Measurements from ENCODE around the gene CAVIN2.
"Not testable (repeated sequence)": the region's sequence is repeated elsewhere in the genome, so short reads cannot be mapped to it uniquely, and the experiment has no call there.

The CAVIN2 gene

DNA sequence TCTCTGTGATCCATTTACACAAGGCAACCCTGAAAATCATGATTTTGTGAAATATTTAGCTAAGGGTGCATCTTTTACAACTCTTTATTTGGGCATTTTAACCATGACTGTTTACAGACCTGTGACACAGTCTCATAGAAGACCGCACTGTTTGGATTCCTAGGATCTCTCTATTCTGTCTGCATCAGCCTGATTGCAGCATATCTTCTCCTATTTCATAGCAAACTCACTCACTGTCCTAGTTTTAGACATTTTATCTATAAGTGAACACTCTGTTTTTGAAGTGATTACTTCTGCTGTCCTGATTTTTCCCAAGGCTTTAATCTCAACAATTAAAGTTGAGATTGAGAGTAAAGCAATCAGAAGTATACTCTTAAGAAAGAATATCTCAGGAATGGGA lies 56.2 kb downstream of the CAVIN2 start:
- Histone ChIP-seq H3K4me3 (ENCODE audit: low read depth, low read length) (no peak overlapping the region), H3K18ac (ENCODE audit: low read length) (no peak overlapping the region), H2AFZ (ENCODE audit: insufficient read depth, low read length, poor library complexity) (no peak overlapping the region), H3K79me1 (ENCODE audit: low read length) (no peaks in the 10 kb centered on the region), H3K14ac (ENCODE audit: low read length) (no peak overlapping the region), H3K27ac (ENCODE audit: low read depth, low read length) (no peak overlapping the region), H3K4me1 (ENCODE audit: control insufficient read depth in 1 of 2, insufficient read depth in 2 of 2, low read length in 2 of 2) (peaks cover 0 to 4% of the 10 kb centered on the region in 2 experiments), H2BK5ac (ENCODE audit: low read depth, low read length, poor library complexity) (no peak overlapping the region), H3K4ac (ENCODE audit: low read depth, low read length) (no peak overlapping the region), H3K36me3 (ENCODE audit: control insufficient read depth in 1 of 2, insufficient read depth in 2 of 2, low read length in 2 of 2) (no peaks in the 10 kb centered on the region), H3K79me2 (ENCODE audit: control insufficient read depth, insufficient read depth, low read length, poor library complexity) (no peaks in the 10 kb centered on the region), H4K91ac (ENCODE audit: low read depth, low read length) (no peak overlapping the region), H3K23ac (ENCODE audit: low read length) (no peak overlapping the region), H4K8ac (ENCODE audit: low read depth, low read length) (no peak overlapping the region), H4K12ac (ENCODE audit: low read depth, low read length) (no peak overlapping the region), H2BK120ac (ENCODE audit: insufficient read depth, low read length, poor library complexity) (no peak overlapping the region), H2AK5ac (ENCODE audit: low read length) (no peak overlapping the region), H2BK12ac (ENCODE audit: low read length) (no peak overlapping the region), H3K27me3 (ENCODE audit: insufficient read depth, low read length) (no peaks in the 10 kb centered on the region), H3K9ac (ENCODE audit: low read length) (no peak overlapping the region), H3K4me2 (ENCODE audit: low read length) (no peak overlapping the region), H3K9me3 (ENCODE audit: insufficient read depth, low read depth, low read length) (no peaks in the 10 kb centered on the region)
- DNase-seq, result peak; percentile 12 to 45
- WGBS (ENCODE audit: extremely low coverage, insufficient coverage, insufficient read length), result no CpG with 5 or more reads among the region's 1 CpG

DNA sequence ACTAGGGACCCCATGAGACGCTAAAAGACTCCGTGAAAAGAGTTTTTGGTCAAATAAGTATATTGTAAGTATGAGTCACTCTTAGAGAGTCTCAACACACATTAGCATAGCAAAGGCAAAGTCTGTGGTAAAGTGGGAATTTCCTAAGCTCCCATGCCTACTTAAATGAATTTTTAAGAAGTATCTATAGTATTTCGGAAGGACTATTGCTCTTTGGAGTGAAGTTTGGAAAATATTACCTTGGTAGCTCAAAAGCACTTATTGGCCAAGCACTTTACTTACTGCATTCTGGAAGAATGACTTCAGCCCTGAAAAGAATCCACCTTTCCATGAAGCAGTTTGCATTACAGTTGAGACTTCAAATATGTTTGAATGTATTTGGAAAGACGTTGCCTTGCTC lies 57.1 kb downstream of the CAVIN2 start:
- Histone ChIP-seq H2AFZ (ENCODE audit: insufficient read depth, low read length, poor library complexity) (no peak overlapping the region), H4K12ac (ENCODE audit: low read depth, low read length) (no peak overlapping the region)

DNA sequence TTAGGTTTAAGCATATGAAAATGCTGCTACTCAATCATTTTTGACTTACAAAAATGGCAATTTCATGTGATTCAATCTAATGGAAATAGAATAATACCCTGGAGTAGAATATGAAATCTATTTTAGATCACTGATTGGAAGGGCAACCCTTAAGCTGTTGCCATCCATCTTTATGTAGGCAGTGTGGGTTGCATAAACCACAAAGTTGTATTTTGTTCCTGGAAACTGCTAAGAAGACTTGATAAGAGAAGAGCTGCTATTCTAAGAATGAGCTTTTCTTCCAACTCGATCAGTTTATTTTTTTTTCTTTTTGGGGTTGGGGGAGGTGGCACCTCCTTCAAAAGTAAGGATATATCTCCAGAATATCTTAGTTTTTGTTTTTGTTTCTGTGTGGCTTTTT lies 60.2 kb downstream of the CAVIN2 start:
- Histone ChIP-seq H3K9me3 (ENCODE audit: insufficient read depth, low read depth, low read length) (no peaks in the 10 kb centered on the region), H4K8ac (ENCODE audit: low read depth, low read length) (no peak overlapping the region), H3K27ac (ENCODE audit: low read depth, low read length) (no peak overlapping the region)

More for the DNA sequence above, 57.1 kb downstream of the CAVIN2 start:
- no peak overlapping the region for H3K27ac ChIP-seq (ENCODE audit: low read depth, low read length)
- H2BK120ac ChIP-seq (ENCODE audit: insufficient read depth, low read length, poor library complexity), result no peak overlapping the region
- no peak overlapping the region for H3K4me3 ChIP-seq (ENCODE audit: low read depth, low read length)
- no peak overlapping the region for H3K23ac ChIP-seq (ENCODE audit: low read length)
- H2BK5ac ChIP-seq (ENCODE audit: low read depth, low read length, poor library complexity), result no peak overlapping the region
- H3K79me1 ChIP-seq (ENCODE audit: low read length), result no peaks in the 10 kb centered on the region
- H4K91ac ChIP-seq (ENCODE audit: low read depth, low read length), result no peak overlapping the region
- H3K9me3 ChIP-seq (ENCODE audit: insufficient read depth, low read depth, low read length), result no peaks in the 10 kb centered on the region
- H3K4me1 ChIP-seq (ENCODE audit: control insufficient read depth in 1 of 2, insufficient read depth in 2 of 2, low read length in 2 of 2), result peaks cover 0 to 4% of the 10 kb centered on the region in 2 experiments
- no peaks in the 10 kb centered on the region for H3K27me3 ChIP-seq (ENCODE audit: insufficient read depth, low read length)
- no peaks in the 10 kb centered on the region for H3K36me3 ChIP-seq (ENCODE audit: control insufficient read depth in 1 of 2, insufficient read depth in 2 of 2, low read length in 2 of 2)
- H3K14ac ChIP-seq (ENCODE audit: low read length), result no peak overlapping the region
- no peak overlapping the region for H3K18ac ChIP-seq (ENCODE audit: low read length)
- no peak overlapping the region for H2BK12ac ChIP-seq (ENCODE audit: low read length)
- H4K8ac ChIP-seq (ENCODE audit: low read depth, low read length), result no peak overlapping the region
- H3K79me2 ChIP-seq (ENCODE audit: control insufficient read depth, insufficient read depth, low read length, poor library complexity), result no peaks in the 10 kb centered on the region
- H3K4me2 ChIP-seq (ENCODE audit: low read length), result no peak overlapping the region
- no peak overlapping the region for H2AK5ac ChIP-seq (ENCODE audit: low read length)
- no peak overlapping the region for H3K9ac ChIP-seq (ENCODE audit: low read length)
- no peak overlapping the region for H3K4ac ChIP-seq (ENCODE audit: low read depth, low read length)
- DNase-seq, result peak; percentile 38 to 88
- no CpG with 5 or more reads among the region's 4 CpGs for WGBS (ENCODE audit: extremely low coverage, insufficient coverage, insufficient read length)

DNA sequence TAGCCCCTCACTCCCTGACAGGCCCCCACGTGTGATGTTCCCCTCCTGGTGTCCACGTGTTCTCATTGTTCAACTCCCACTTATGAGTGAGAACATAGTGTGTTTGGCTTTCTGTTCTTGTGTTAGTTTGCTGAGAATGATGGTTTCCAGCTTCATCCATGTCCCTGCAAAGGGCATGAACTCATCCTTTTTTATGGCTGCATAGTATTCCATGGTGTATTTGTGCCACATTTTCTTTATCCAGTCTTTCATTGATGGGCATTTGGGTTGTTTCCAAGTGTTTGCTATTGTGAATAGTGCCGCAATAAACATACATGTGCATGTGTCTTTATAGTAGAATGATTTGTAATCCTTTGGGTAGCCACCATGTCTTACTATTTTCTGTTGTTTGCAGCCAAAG lies 61.2 kb downstream of the CAVIN2 start:
- not testable (repeated sequence) for H3K18ac ChIP-seq (ENCODE audit: low read length); H3K27me3 ChIP-seq (ENCODE audit: insufficient read depth, low read length); H4K12ac ChIP-seq (ENCODE audit: low read depth, low read length); H3K4me2 ChIP-seq (ENCODE audit: low read length); H3K14ac ChIP-seq (ENCODE audit: low read length); H3K36me3 ChIP-seq (ENCODE audit: control insufficient read depth in 1 of 2, insufficient read depth in 2 of 2, low read length in 2 of 2); H2BK5ac ChIP-seq (ENCODE audit: low read depth, low read length, poor library complexity); H3K4me1 ChIP-seq (ENCODE audit: control insufficient read depth in 1 of 2, insufficient read depth in 2 of 2, low read length in 2 of 2); H2BK120ac ChIP-seq (ENCODE audit: insufficient read depth, low read length, poor library complexity); H3K4ac ChIP-seq (ENCODE audit: low read depth, low read length); H4K8ac ChIP-seq (ENCODE audit: low read depth, low read length); H3K4me3 ChIP-seq (ENCODE audit: low read depth, low read length); H3K79me2 ChIP-seq (ENCODE audit: control insufficient read depth, insufficient read depth, low read length, poor library complexity); H3K23ac ChIP-seq (ENCODE audit: low read length); H3K9me3 ChIP-seq (ENCODE audit: insufficient read depth, low read depth, low read length); H2AFZ ChIP-seq (ENCODE audit: insufficient read depth, low read length, poor library complexity); H3K79me1 ChIP-seq (ENCODE audit: low read length); DNase-seq; H3K27ac ChIP-seq (ENCODE audit: low read depth, low read length); H4K91ac ChIP-seq (ENCODE audit: low read depth, low read length); H2AK5ac ChIP-seq (ENCODE audit: low read length); H3K9ac ChIP-seq (ENCODE audit: low read length); H2BK12ac ChIP-seq (ENCODE audit: low read length)
- no CpG with 5 or more reads among the region's 3 CpGs for WGBS (ENCODE audit: extremely low coverage, insufficient coverage, insufficient read length)

More for the DNA sequence above, 60.2 kb downstream of the CAVIN2 start:
- Histone ChIP-seq H3K27me3 (ENCODE audit: insufficient read depth, low read length) (no peaks in the 10 kb centered on the region), H3K36me3 (ENCODE audit: control insufficient read depth in 1 of 2, insufficient read depth in 2 of 2, low read length in 2 of 2) (no peaks in the 10 kb centered on the region), H3K79me1 (ENCODE audit: low read length) (no peaks in the 10 kb centered on the region), H2AK5ac (ENCODE audit: low read length) (no peak overlapping the region), H3K79me2 (ENCODE audit: control insufficient read depth, insufficient read depth, low read length, poor library complexity) (no peaks in the 10 kb centered on the region), H3K4me1 (ENCODE audit: control insufficient read depth in 1 of 2, insufficient read depth in 2 of 2, low read length in 2 of 2) (peaks cover 0 to 2% of the 10 kb centered on the region in 2 experiments), H2BK12ac (ENCODE audit: low read length) (no peak overlapping the region), H3K23ac (ENCODE audit: low read length) (no peak overlapping the region), H3K4ac (ENCODE audit: low read depth, low read length) (no peak overlapping the region), H3K9ac (ENCODE audit: low read length) (no peak overlapping the region), H3K14ac (ENCODE audit: low read length) (no peak overlapping the region), H2AFZ (ENCODE audit: insufficient read depth, low read length, poor library complexity) (no peak overlapping the region), H3K18ac (ENCODE audit: low read length) (no peak overlapping the region), H2BK120ac (ENCODE audit: insufficient read depth, low read length, poor library complexity) (no peak overlapping the region), H4K12ac (ENCODE audit: low read depth, low read length) (no peak overlapping the region), H3K4me2 (ENCODE audit: low read length) (no peak overlapping the region), H4K91ac (ENCODE audit: low read depth, low read length) (no peak overlapping the region), H2BK5ac (ENCODE audit: low read depth, low read length, poor library complexity) (no peak overlapping the region), H3K4me3 (ENCODE audit: low read depth, low read length) (no peak overlapping the region)
- WGBS (ENCODE audit: extremely low coverage, insufficient coverage, insufficient read length), result no CpG with 5 or more reads among the region's 1 CpG
- no peak for DNase-seq

Measured in trophoblast cell (in vitro differentiated cells and primary cell).